GM12872 (cell line): ENCODE measurements around the gene PPP1R15B.

Source experiments
- TF ChIP-seq, protein P1 (sequence below): IDR thresholded peaks from 3 replicates; pipeline ENCODE4 v1.5.1; 2011; ENCODE audit warnings: low read depth, mild to moderate bottlenecking, low read length, moderate library complexity; ENCODE audit not compliant: insufficient read depth

The PPP1R15B gene

DNA sequence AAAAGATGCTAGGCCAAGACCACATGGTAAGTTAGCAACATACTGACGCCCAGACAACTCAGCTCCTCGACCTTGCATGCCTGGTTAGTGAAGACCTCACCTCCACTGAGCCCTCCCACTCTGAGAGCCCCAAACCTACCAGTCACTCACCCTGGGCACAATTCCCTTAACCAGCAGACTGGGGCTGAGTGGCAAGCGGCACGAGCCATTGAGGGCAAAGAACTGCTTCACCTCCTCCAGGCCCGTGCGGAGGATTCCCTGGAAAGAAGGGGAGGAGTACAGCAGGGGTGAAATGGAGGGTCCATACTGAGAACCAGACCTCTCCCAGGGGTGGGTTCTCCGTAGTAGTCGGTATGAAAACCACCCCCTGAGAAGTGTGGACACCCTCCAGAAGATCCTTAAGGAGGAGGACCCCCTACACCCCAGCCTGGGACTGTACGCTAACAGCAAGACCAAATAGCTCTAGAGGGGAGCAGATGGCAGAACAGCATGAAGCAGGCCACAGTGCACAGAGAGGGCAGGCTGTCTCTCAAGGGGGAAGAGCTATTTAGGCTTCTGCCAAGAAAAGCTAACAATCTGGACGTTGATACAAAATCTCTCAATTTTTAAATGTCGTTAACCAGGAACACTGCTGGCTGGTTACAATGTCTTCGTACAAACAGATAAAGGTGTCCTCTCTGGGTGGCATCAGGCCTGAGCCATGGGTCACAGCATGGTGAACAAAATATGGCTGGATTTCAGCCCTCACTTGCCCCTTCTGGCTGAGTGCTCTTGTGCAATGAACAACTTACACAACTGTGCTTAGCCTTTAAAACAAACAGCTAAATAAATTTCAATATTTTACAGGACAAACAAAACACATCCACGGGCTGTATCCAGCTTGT lies 31.0 kb upstream of the PPP1R15B start:
- TF ChIP-seq, protein P1, sequence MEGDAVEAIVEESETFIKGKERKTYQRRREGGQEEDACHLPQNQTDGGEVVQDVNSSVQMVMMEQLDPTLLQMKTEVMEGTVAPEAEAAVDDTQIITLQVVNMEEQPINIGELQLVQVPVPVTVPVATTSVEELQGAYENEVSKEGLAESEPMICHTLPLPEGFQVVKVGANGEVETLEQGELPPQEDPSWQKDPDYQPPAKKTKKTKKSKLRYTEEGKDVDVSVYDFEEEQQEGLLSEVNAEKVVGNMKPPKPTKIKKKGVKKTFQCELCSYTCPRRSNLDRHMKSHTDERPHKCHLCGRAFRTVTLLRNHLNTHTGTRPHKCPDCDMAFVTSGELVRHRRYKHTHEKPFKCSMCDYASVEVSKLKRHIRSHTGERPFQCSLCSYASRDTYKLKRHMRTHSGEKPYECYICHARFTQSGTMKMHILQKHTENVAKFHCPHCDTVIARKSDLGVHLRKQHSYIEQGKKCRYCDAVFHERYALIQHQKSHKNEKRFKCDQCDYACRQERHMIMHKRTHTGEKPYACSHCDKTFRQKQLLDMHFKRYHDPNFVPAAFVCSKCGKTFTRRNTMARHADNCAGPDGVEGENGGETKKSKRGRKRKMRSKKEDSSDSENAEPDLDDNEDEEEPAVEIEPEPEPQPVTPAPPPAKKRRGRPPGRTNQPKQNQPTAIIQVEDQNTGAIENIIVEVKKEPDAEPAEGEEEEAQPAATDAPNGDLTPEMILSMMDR: no peak

DNA sequence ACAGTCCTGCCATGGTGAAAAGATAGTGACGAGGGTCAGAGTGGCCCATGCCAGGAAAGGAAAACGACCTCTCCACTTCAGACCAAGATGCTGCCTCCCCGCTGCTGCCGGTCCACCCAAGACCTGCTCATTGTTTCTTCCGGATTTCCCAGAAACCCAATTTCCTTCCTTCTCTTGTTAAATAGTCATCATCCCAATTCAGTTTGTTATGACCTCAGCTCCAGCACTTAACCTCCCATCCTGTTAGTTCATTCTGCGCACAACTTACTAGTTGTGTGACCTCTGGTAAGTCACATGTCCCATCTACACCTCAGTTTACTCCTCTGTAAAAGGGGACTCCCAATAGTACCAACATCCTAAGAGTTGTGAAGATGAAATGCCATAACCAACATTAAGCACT lies 29.9 kb upstream of the PPP1R15B start:
- TF ChIP-seq, protein P1: no peak

DNA sequence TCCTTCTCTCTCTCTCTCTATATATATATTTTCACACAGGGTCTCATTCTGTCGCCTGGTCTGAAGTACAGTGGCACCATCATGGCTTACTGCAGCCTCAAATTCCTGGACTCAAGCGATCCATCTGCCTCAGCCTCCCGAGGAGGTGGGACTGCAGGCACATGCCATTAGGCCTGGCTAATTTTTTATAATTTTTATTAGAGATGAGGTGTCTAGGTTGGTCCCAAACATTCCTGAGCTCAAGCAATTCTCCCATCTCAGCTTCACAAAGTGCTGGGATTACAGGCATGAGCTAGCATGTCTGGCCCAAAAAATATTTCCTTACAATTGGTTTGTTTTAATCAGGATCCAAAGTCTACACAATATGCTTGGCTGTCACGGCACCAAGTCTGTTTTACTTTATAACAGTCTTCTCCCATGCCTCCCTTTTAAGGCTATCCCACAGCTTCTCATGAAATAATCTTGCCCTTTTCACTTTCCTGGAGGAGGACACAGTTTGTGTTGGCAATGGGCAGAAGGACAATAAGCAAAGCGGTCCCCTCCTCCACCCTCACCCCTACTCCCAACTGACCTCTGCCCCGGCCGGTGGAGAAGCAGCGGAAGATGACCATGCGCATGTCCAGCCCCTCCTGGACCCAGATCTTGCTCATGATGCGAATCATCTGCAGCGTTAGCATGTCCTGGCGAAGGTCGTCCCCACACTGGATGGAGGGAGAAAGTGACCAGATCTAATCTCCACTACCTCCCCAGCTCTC lies 28.2 kb upstream of the PPP1R15B start:
- TF ChIP-seq, protein P1: no peak

DNA sequence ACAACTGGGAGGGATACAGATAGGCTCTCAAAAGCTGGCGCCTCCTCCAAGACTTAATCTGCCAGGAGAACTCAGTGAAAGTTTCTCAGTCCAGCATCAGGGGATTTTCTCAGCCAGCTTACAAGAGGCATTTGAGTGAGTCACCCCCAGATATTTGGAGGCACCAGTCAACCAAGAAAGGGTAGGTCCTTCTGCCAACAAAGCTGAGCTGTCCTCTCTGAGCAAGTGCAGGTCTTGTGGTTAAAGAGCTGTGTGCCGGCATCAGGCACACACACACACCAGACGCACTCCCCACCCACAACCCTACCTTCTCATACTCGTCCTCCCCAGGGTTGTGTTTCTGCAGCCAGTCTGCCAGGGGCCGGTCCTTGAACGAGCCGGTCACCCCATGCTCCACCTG lies 27.0 kb upstream of the PPP1R15B start:
- TF ChIP-seq, protein P1: no peak

DNA sequence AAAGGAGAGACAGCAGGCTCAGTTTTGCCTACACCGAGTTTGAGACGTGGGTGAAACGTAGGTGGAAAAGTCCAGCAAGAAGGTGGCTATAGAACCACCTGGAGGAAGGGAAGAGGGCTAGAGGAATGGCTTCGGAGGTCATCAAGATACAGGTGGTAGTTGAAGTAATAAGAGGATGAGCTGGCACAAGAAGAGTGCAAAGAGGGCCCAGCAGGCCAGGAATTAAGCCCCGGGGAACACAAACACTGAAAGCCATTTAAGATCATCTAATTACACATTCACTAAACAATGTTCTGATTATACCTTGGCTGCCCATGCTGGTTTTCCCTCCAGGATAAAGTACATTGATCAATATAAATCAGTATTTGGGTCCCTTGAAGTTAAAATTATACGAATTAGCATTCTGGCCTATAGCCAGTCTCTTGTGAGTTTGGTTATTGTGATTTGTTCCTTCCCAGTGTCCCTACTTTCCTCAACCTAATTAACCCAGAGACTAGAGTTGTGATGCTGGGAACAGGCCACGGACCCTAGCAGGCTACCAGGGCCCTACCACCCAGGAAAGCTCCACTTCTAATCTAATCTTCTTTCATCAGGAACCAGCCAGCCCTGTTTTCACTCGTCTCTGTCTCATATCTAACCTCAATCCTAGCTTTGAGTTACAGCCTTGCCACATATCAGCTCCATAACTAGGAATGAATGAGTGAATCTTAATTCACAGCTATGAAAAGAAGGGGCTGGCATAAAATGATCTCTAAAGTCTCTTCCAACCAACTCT lies 26.4 kb upstream of the PPP1R15B start:
- TF ChIP-seq, protein P1: no peak

DNA sequence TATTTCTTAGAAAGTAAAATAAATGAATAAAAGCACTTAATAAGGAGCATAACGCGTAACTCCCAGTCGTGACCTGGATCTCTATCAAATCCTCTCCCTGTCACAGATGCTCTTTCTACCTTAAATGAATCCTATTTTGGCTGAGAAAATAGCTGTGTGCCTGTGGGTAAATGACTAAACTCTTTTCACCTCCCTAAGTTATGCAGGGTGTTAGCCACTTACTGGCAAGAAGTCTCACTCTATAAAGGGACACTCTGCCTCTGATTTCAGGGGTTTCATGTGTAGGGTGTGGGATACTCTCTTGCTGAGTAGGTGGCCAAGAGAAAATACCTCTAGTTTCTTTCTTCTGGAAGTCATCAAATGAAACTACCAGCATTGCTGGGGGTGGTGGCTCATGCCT lies 24.3 kb upstream of the PPP1R15B start:
- TF ChIP-seq, protein P1: no peak

DNA sequence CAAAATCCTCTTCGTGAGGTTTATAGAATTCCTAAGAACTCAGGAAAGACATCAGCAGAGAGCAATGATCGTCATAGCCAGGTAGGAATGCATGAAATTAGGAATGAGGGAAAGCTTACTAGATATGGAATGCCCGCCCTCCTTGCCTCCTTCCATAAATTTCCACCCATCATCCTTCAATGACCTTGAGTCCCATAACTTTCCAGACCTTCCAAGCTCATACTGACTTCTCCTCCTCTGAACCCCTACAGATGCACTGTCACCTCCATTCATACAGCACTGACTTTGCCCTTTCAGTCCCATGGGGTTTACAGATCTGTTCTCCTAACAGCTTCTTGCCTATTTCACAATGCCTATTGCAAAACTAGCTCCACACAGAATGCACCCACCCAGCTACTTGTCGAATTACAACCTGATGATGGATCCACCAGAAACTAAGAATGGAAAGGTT lies 23.8 kb upstream of the PPP1R15B start:
- TF ChIP-seq, protein P1: no peak
